IMR-90 (cell line): ENCODE data around the gene TST. TPM values are rescaled to one million over a fixed set of nuclear protein-coding genes. Genes with fewer than 3 reads are reported as not detected.

Source experiments
- ATAC-seq: fragments of 200-7000 bp; cut with Tn5 transposase; 2 replicates; pipeline ENCODE4 v1.9.1; 2020; ENCODE audit warnings: low read depth, mild to moderate bottlenecking, moderate library complexity
- BruUV-seq: library from RNA; stranded (reverse); fragments of 400-500 nt; replicated peaks from 2 replicates; lab custom pipeline; 2021; lab: Mats Ljungman, UMichigan
- CTCF ChIA-PET: fragments of 300-600 bp; formaldehyde crosslinking; extraction: SDS; loops from one replicate; lab custom pipeline; 2021; ENCODE audit warnings: antibody characterized with exemption; lab: Yijun Ruan, JAX
- POLR2A ChIA-PET: fragments of 300-600 bp; sonication (Branson Sonifier 250); formaldehyde crosslinking; loops from one replicate; lab custom pipeline; 2022; ENCODE audit warnings: antibody characterized with exemption; ENCODE audit not compliant: unreplicated experiment; lab: Charles Lee
- DNase-seq: peaks from one replicate; pipeline ENCODE4 v3.0.0; 2013
- H2AFZ ChIP-seq: replicated peaks from 2 replicates; pipeline ENCODE3; 2013; ENCODE audit warnings: low read length, mild to moderate bottlenecking; ENCODE audit not compliant: poor library complexity
- H2AK5ac ChIP-seq: 2 replicates; pipeline ENCODE4 v1.6.1; 2013; ENCODE audit warnings: low read depth, low read length, inconsistent platforms
- H2AK9ac ChIP-seq: replicated peaks from 2 replicates; pipeline ENCODE3; 2013; ENCODE audit warnings: mild to moderate bottlenecking, low read depth, low read length, moderate library complexity; ENCODE audit not compliant: poor library complexity
- H2BK120ac ChIP-seq: 2 replicates; pipeline ENCODE4 v1.6.1; 2013; ENCODE audit warnings: low read depth, low read length, inconsistent platforms
- H2BK15ac ChIP-seq: 3 replicates; pipeline ENCODE4 v1.6.1; 2013; ENCODE audit warnings: low read depth, low read length, inconsistent platforms
- H2BK20ac ChIP-seq: 2 replicates; pipeline ENCODE4 v1.6.1; 2013; ENCODE audit warnings: low read depth, mild to moderate bottlenecking, inconsistent platforms, low read length, moderate library complexity
- H2BK5ac ChIP-seq: 2 replicates; pipeline ENCODE4 v1.6.1; 2013; ENCODE audit warnings: mild to moderate bottlenecking, low read depth, low read length, inconsistent platforms; ENCODE audit not compliant: poor library complexity, severe bottlenecking
- H3K14ac ChIP-seq: replicated peaks from 2 replicates; pipeline ENCODE4 v1.6.1; 2013; ENCODE audit warnings: low read depth, low read length, inconsistent platforms
- H3K18ac ChIP-seq: 2 replicates; pipeline ENCODE4 v1.6.1; 2013; ENCODE audit warnings: low read depth, low read length, control low read depth
- H3K23ac ChIP-seq: 2 replicates; pipeline ENCODE4 v1.6.1; 2013; ENCODE audit warnings: low read depth, low read length, inconsistent platforms
- H3K27ac ChIP-seq: 2 replicates; pipeline ENCODE4 v1.5.1; 2013; ENCODE audit warnings: mild to moderate bottlenecking, control low read depth, low read length; ENCODE audit not compliant: insufficient read depth
- H3K27me3 ChIP-seq: 2 replicates; pipeline ENCODE4 v1.6.1; 2013; ENCODE audit warnings: low read length; ENCODE audit not compliant: control insufficient read depth, insufficient read depth
- H3K36me3 ChIP-seq: 2 replicates; pipeline ENCODE4 v1.6.1; 2013; ENCODE audit warnings: low read length, mixed read lengths; ENCODE audit not compliant: control insufficient read depth, insufficient read depth
- H3K4ac ChIP-seq: 2 replicates; pipeline ENCODE4 v1.6.1; 2013; ENCODE audit warnings: low read depth, low read length, inconsistent platforms
- H3K4me1 ChIP-seq: 2 replicates; pipeline ENCODE4 v1.6.1; 2013; ENCODE audit warnings: low read length, mixed read lengths; ENCODE audit not compliant: control insufficient read depth, insufficient read depth
- H3K4me2 ChIP-seq: 2 replicates; pipeline ENCODE4 v1.6.1; 2013; ENCODE audit warnings: low read depth, mild to moderate bottlenecking, control low read depth, low read length, moderate library complexity
- H3K4me3 ChIP-seq: 2 replicates; pipeline ENCODE4 v1.5.1; 2013; ENCODE audit warnings: low read depth, mild to moderate bottlenecking, control low read depth, low read length, moderate library complexity; ENCODE audit not compliant: insufficient read depth
- H3K56ac ChIP-seq: 2 replicates; pipeline ENCODE4 v1.6.1; 2013; ENCODE audit warnings: low read length, inconsistent platforms; ENCODE audit not compliant: insufficient read depth; ENCODE audit errors: extremely low read depth
- H3K79me1 ChIP-seq, 2 experiments: 2 replicates each; pipeline ENCODE4 v1.6.1; 2013; ENCODE audit warnings: low read length in 2 of 2, inconsistent platforms in 1 of 2, low read depth in 1 of 2
- H3K9ac ChIP-seq: 2 replicates; pipeline ENCODE4 v1.6.1; 2013; ENCODE audit warnings: low read depth, low read length, control low read depth
- H3K9me1 ChIP-seq: 2 replicates; pipeline ENCODE4 v1.6.1; 2013; ENCODE audit warnings: low read length, inconsistent platforms; ENCODE audit not compliant: insufficient read depth
- H3K9me3 ChIP-seq: 2 replicates; pipeline ENCODE4 v1.6.1; 2013; ENCODE audit warnings: low read length; ENCODE audit not compliant: control insufficient read depth, insufficient read depth
- H4K20me1 ChIP-seq: 2 replicates; pipeline ENCODE4 v1.6.1; 2013; ENCODE audit warnings: low read length, inconsistent platforms; ENCODE audit not compliant: insufficient read depth
- H4K5ac ChIP-seq: 2 replicates; pipeline ENCODE4 v1.6.1; 2013; ENCODE audit warnings: mild to moderate bottlenecking, low read depth, low read length, control low read depth
- H4K8ac ChIP-seq, 2 experiments: 2 replicates each; pipeline ENCODE4 v1.6.1; 2013; ENCODE audit warnings: low read depth in 2 of 2, low read length in 2 of 2, control low read depth in 1 of 2, inconsistent platforms in 1 of 2
- H4K91ac ChIP-seq: 2 replicates; pipeline ENCODE4 v1.6.1; 2013; ENCODE audit warnings: low read depth, low read length, inconsistent platforms; ENCODE audit not compliant: insufficient read depth
- ELK1 ChIP-seq: fragments of 150-350 bp; IDR thresholded peaks from 2 replicates; pipeline ENCODE4 v1.6.1; 2016; ENCODE audit warnings: low read depth, mild to moderate bottlenecking, low read length, moderate library complexity, borderline replicate concordance
- MAFK ChIP-seq: IDR thresholded peaks from 2 replicates; pipeline ENCODE4 v1.6.1; 2012; ENCODE audit warnings: low read depth, low read length, improper control_type of control experiment
- MAZ ChIP-seq: IDR thresholded peaks from 2 replicates; pipeline ENCODE4 v1.6.1; 2012; ENCODE audit warnings: low read depth, mild to moderate bottlenecking, low read length, improper control_type of control experiment, moderate library complexity, borderline replicate concordance
- MXI1 ChIP-seq: IDR thresholded peaks from 2 replicates; pipeline ENCODE4 v1.6.1; 2012; ENCODE audit warnings: low read depth, mild to moderate bottlenecking, low read length, moderate library complexity, borderline replicate concordance
- POLR2A ChIP-seq: IDR thresholded peaks from 2 replicates; pipeline ENCODE4 v1.6.1; 2012; ENCODE audit warnings: mild to moderate bottlenecking, low read depth, low read length
- RAD21 ChIP-seq: IDR thresholded peaks from 2 replicates; pipeline ENCODE4 v1.6.1; 2012; ENCODE audit warnings: low read length, improper control_type of control experiment
- SMC3 ChIP-seq: fragments of 150-350 bp; IDR thresholded peaks from 2 replicates; pipeline ENCODE4 v1.6.1; 2016; ENCODE audit warnings: low read depth, mild to moderate bottlenecking, antibody characterized with exemption, low read length, moderate library complexity
- WGBS, 2 experiments: methylation state at CpG; one replicate each; pipeline versions ENCODE4 v1.1.5 to v1.1.7; 2013; ENCODE audit warnings: missing lambda C conversion rate in 2 of 2; ENCODE audit not compliant: insufficient read length in 1 of 2; ENCODE audit errors: extremely low coverage in 2 of 2; 5-methylcytosine and 5-hydroxymethylcytosine counted together
- dilution Hi-C: fragments of 300-500 bp; cut with HindIII; formaldehyde crosslinking; loops from one replicate; pipeline ENCODE4 v1.14.3; 2018; ENCODE audit warnings: low sequenced_read_pairs; ENCODE audit not compliant: unreplicated experiment
- in situ Hi-C: fragments of 300-500 bp; cut with MboI; formaldehyde crosslinking; loops from 3 replicates; pipeline ENCODE4 v1.14.3; 2019; ENCODE audit warnings: low sequenced_read_pairs, inconsistent platforms, mixed read lengths
- intact Hi-C: fragments of 100-400 bp; cut with micrococcal nuclease; formaldehyde crosslinking; loops from 2 replicates; pipeline ENCODE4 v1.10.0; 2022
- polyA plus RNA-seq, 3 experiments: library from polyadenylated mRNA; depleted of rRNA; stranded (reverse); fragments of >200 nt; gene quantifications; 2 replicates each; pipeline ENCODE4 v1.2.3, GENCODE V29; 2012; ENCODE audit warnings: low replicate concordance in 1 of 3
- total RNA-seq: library from RNA; depleted of rRNA; stranded (reverse); fragments of >200 nt; gene quantifications from 2 replicates; pipeline ENCODE4 v1.2.3, GENCODE V29; 2012

Gene TST
- total and polyA plus RNA-seq, 2 of the 4 experiments (the other 2 are of a cell fraction) = 31.7 to 37.7 TPM

- no peak for TF ChIP-seq RAD21
- TF ChIP-seq POLR2A = no peak
Measured at GRCh38 chr22:37063431-37064420, 44.5 kb upstream of the TST start (continued).

- dilution Hi-C loops (no loop called here), in situ Hi-C loops (no loop called here)
- POLR2A ChIA-PET = no interaction called here
Measured at GRCh38 chr22:37062702-37063381, 43.6 kb upstream of the TST start.

More at GRCh38 chr22:37062702-37063381, 43.6 kb upstream of the TST start:
- no peak overlapping the region for H3K4ac ChIP-seq
- H3K4me1 ChIP-seq = no peaks in the 10 kb centered on the region
- WGBS, 2 experiments = no CpG with 5 or more reads among the region's 15 CpGs
- intact Hi-C loops = no loop called here
- no peaks in the 10 kb centered on the region; the same call in 1 of the 2 replicates for H3K27me3 ChIP-seq
- no peak overlapping the region for H3K18ac ChIP-seq
- H2AFZ ChIP-seq = no peak overlapping the region
- H3K9me3 ChIP-seq = no peaks in the 10 kb centered on the region
- no peak overlapping the region for H4K8ac ChIP-seq
- H4K20me1 ChIP-seq = no peaks in the 10 kb centered on the region
- H3K36me3 ChIP-seq = peaks cover 15% of the 10 kb centered on the region
- no peak overlapping the region for H2BK5ac ChIP-seq
- no peak overlapping the region for H2BK20ac ChIP-seq
- no peak overlapping the region for H3K4me2 ChIP-seq
- H3K79me1 ChIP-seq = no peaks in the 10 kb centered on the region
- DNase-seq = no peak
- H3K27ac ChIP-seq = no peak overlapping the region
- no peak overlapping the region for H3K9ac ChIP-seq
- no peak overlapping the region for H2AK9ac ChIP-seq
- ATAC-seq = no peak
- CTCF ChIA-PET = no interaction called here
- no peaks in the 10 kb centered on the region for H3K9me1 ChIP-seq
- H3K23ac ChIP-seq = no peak overlapping the region
- no peak overlapping the region for H4K5ac ChIP-seq
- H4K91ac ChIP-seq = no peak overlapping the region
- no peak overlapping the region for H2BK15ac ChIP-seq
- no peak overlapping the region for H3K56ac ChIP-seq
- no TSS peak for BruUV-seq
- H3K4me3 ChIP-seq = no peak overlapping the region
- TF ChIP-seq ELK1 = no peak
- no peak for TF ChIP-seq MAFK
- TF ChIP-seq MXI1 = no peak
- no peak for TF ChIP-seq POLR2A
- TF ChIP-seq SMC3 = no peak
- no peak for TF ChIP-seq MAZ
- H2BK120ac ChIP-seq = no peak overlapping the region
- H2AK5ac ChIP-seq = no peak overlapping the region
- H3K14ac ChIP-seq = no peak overlapping the region
